Right atrium auricular region (tissue), 2 donors: Measurements from ENCODE around the gene NMU. TPM values are rescaled to one million over a fixed set of nuclear protein-coding genes. Genes with fewer than 3 reads are reported as not detected.

Experiments used
- DNase-seq: peaks from one replicate; pipeline ENCODE4 v3.0.0-alpha.2; 2019; ENCODE audit warnings: low spot score
- H3K27ac ChIP-seq, 2 donors: fragments of 200-600 bp; sonication (generic); 1 replicate in 1 of 2; 2 replicates in 1 of 2; pipeline ENCODE4 v1.5.1; 2016 to 2019
- H3K27me3 ChIP-seq, 2 donors: fragments of 200-600 bp; sonication (generic); one replicate each; pipeline versions ENCODE4 v1.5.1 to v1.6.0; 2017 to 2019
- H3K36me3 ChIP-seq: fragments of 200-600 bp; sonication (generic); one replicate; pipeline ENCODE4 v1.5.1; 2016
- H3K4me1 ChIP-seq, 2 donors: fragments of 200-600 bp; sonication (generic); one replicate each; pipeline versions ENCODE4 v1.5.1 to v1.6.0; 2017 to 2019
- H3K4me3 ChIP-seq, 2 donors: fragments of 200-600 bp; sonication (generic); 1 replicate in 1 of 2; 2 replicates in 1 of 2; pipeline ENCODE4 v1.5.1; 2017 to 2019; ENCODE audit warnings: mild to moderate bottlenecking in 1 of 2, moderate library complexity in 1 of 2
- H3K9me3 ChIP-seq, 2 donors: fragments of 200-600 bp; sonication (generic); one replicate each; pipeline ENCODE4 v1.5.1; 2019
- total RNA-seq, 2 donors: library from RNA; depleted of rRNA; stranded (reverse); fragments of >200 nt; gene quantifications; one replicate each; pipeline ENCODE4 v1.1.0, GENCODE V29; 2016
- TF ChIP-seq, protein P1 (sequence below), 2 donors: fragments of 200-600 bp; sonication (generic); IDR thresholded peaks; one replicate each; pipeline ENCODE4 v1.5.1; 2019; ENCODE audit warnings: antibody characterized with exemption in 2 of 2

The NMU gene
- total RNA-seq, 2 donors from 2014 or later = 0.47 TPM; not detected in 1

- H3K27me3 ChIP-seq = no peaks in the 10 kb centered on the region
- H3K9me3 ChIP-seq = peaks cover 2 to 29% of the 10 kb centered on the region in 2 donors
- no peak overlapping the region for H3K4me3 ChIP-seq
- H3K27ac ChIP-seq = no peak overlapping the region
- no peaks in the 10 kb centered on the region for H3K4me1 ChIP-seq
- TF ChIP-seq, protein P1, sequence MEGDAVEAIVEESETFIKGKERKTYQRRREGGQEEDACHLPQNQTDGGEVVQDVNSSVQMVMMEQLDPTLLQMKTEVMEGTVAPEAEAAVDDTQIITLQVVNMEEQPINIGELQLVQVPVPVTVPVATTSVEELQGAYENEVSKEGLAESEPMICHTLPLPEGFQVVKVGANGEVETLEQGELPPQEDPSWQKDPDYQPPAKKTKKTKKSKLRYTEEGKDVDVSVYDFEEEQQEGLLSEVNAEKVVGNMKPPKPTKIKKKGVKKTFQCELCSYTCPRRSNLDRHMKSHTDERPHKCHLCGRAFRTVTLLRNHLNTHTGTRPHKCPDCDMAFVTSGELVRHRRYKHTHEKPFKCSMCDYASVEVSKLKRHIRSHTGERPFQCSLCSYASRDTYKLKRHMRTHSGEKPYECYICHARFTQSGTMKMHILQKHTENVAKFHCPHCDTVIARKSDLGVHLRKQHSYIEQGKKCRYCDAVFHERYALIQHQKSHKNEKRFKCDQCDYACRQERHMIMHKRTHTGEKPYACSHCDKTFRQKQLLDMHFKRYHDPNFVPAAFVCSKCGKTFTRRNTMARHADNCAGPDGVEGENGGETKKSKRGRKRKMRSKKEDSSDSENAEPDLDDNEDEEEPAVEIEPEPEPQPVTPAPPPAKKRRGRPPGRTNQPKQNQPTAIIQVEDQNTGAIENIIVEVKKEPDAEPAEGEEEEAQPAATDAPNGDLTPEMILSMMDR (IDR thresholded peaks at IDR 0.05) = no peak
- no peaks in the 10 kb centered on the region for H3K36me3 ChIP-seq
- no peak for DNase-seq
Observed at GRCh38 chr4:55571806-55572205, 64.3 kb downstream of the NMU start.

- no peak overlapping the region for H3K4me3 ChIP-seq
- H3K9me3 ChIP-seq = peaks cover 0 to 1% of the 10 kb centered on the region in 2 donors
- H3K36me3 ChIP-seq = no peaks in the 10 kb centered on the region
- H3K4me1 ChIP-seq = no peaks in the 10 kb centered on the region
- TF ChIP-seq, protein P1 (IDR thresholded peaks at IDR 0.05) = no peak
- no peak for DNase-seq
- no peaks in the 10 kb centered on the region for H3K27me3 ChIP-seq
- H3K27ac ChIP-seq = no peak overlapping the region
Observed at GRCh38 chr4:55568905-55569504, 67.1 kb downstream of the NMU start.

GRCh38 chr4:55561889-55562288, 74.2 kb downstream of the NMU start:
- Histone ChIP-seq H3K4me1 (no peaks in the 10 kb centered on the region), H3K9me3 (no peaks in the 10 kb centered on the region), H3K4me3 (no peak overlapping the region), H3K27me3 (no peaks in the 10 kb centered on the region), H3K27ac (no peak overlapping the region), H3K36me3 (no peaks in the 10 kb centered on the region)
- DNase-seq = no peak
- TF ChIP-seq, protein P1 (IDR thresholded peaks at IDR 0.05) = no peak

DNA sequence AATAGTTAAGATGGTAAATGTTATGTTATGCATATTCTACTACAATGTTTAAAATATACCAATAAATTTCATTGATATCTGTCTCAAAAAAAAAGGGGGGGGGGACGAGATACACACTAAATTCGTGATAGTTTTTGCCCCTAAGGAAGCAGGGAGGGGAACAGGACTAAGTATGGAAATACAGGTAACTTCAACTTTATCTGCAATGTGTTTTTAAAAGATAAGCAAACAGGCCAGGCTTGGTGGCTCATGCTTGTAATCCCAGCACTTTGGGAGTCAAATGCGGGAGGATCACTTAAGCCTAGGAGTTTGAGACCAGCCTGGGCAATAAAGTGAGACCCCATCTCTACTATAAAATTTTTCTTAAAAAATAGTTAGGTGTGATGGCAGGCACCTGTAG, 76.0 kb downstream of the NMU start:
- TF ChIP-seq, protein P1 (IDR thresholded peaks at IDR 0.05) = no peak
- no peak overlapping the region for H3K27ac ChIP-seq
- no peaks in the 10 kb centered on the region for H3K9me3 ChIP-seq

GRCh38 chr4:55554453-55555030, 81.6 kb downstream of the NMU start:
- Histone ChIP-seq H3K4me1 (no peaks in the 10 kb centered on the region), H3K4me3 (no peak overlapping the region), H3K9me3 (no peaks in the 10 kb centered on the region), H3K27ac (no peak overlapping the region), H3K36me3 (no peaks in the 10 kb centered on the region), H3K27me3 (no peaks in the 10 kb centered on the region)
- no peak for DNase-seq
- TF ChIP-seq, protein P1 (IDR thresholded peaks at IDR 0.05) = peak in 1 of 2 donors; percentile 62

More for the DNA sequence above, 76.0 kb downstream of the NMU start:
- Histone ChIP-seq H3K27me3 (no peaks in the 10 kb centered on the region), H3K4me3 (no peak overlapping the region), H3K36me3 (no peaks in the 10 kb centered on the region), H3K4me1 (no peaks in the 10 kb centered on the region)
- no peak for DNase-seq
